Activated CD8-positive, alpha-beta memory T cell treated with anti-CD3 and anti-CD28 coated beads for 36 hours (primary cell): ENCODE measurements around the gene AUTS2. TPM values are rescaled to one million over a fixed set of nuclear protein-coding genes. Genes with fewer than 3 reads are reported as not detected.

Experiments used
- CTCF ChIA-PET: fragments of 350-600 bp; sonication (Branson Sonifier 250); formaldehyde crosslinking; loops from one replicate; lab custom pipeline; 2021; ENCODE audit warnings: antibody characterized with exemption; lab: Charles Lee
- POLR2A ChIA-PET: fragments of 350-600 bp; sonication (Branson Sonifier 250); formaldehyde crosslinking; loops from one replicate; lab custom pipeline; 2021; ENCODE audit warnings: antibody characterized with exemption; lab: Charles Lee
- total RNA-seq, 2 experiments: library from RNA; stranded (reverse); gene quantifications; one replicate each; pipeline ENCODE4 v1.2.3, GENCODE V29; 2021

The AUTS2 gene
- total RNA-seq, 2 experiments from 2014 or later: 3.4 to 3.5 TPM

DNA sequence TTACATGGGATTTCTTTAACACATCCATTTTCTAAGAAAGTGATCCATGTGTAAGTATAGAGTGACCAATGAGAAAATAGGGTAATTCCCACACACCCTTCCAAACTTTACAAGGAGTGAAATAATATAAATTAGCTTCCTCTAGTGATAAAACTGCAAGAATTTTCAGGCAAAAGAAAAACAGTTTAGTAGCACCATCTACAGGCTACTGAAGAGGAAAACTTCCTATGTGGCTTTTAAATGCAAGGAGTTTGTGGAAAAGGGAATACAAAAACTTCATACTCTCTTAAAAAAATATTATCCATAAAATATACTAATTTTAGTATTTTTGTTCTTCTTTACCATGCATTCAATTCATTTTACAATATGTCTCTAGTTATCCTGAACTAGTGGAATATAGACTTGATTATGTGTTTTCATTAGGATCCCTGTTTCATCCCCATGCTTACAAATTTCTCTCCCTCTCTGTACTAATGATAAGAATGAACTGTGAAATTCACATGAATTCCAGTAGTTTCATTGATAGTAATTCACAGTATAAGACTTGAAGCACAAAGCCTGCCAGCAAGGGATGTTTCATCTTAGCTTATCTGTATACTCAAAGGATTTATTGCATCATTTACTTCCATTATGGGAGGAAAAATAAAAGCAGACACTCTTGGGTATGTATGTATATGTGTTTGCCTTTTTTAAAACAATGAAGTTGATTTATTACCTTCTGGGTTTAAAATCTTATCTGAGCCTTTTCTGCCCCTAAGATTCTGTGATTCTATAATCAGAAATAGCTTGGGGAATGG is 442.9 kb downstream of the AUTS2 start:
- POLR2A ChIA-PET: no interaction called here
- CTCF ChIA-PET: no interaction called here

DNA sequence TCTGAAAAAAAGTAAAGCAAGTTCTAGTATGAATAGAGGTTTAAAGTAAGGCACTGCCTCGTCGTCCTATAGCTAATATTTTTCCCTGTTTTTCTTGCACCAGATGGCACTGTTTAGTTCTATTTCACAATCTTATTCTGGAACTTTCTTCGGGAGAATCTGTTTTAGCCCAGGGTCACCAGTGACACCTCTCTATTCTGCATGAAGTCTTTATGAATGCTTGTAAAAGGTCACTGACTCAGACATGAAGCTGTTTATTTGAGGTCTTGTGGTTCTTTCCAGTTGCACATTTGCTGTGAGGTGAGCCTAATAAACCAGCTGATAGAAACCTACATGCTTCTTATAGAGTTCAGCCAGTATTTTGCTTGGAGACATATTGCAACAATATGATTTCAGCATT is 444.3 kb downstream of the AUTS2 start:
- ChIA-PET CTCF (interaction anchor here (0.5 kb wide), 1 partner anchor 739 kb away, joined by 3 read pairs; no protein-coding TSS in a partner anchor), POLR2A (no interaction called here)

DNA sequence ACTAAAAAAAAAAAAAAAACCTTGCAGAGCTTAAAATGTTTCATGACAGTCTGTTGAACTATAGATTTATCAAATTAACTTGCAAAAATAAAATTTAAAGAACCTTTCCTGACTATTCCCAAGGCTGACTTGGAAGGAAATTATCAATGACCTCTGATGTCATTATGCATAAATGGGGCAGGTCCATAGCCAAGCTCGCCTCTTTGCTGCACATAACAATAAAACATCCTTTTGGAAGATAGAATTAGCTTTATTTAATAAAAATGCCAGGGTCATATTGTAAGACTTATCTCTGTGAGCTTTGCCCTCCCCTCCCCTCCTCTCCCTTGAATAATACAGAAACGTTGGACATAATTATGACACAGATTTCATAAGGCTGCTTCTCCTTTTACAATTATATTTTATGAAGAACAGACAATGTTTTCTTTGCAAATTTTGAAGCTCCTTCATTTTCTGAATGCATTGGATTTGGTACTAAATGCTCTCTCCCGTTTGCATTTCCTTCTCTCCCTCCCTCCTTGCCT is 444.8 kb downstream of the AUTS2 start:
- CTCF ChIA-PET: interaction anchor here (0.5 to 0.7 kb wide), 2 partner anchors 738 to 1801 kb away, joined by 3 read pairs; no protein-coding TSS in a partner anchor
- POLR2A ChIA-PET: no interaction called here

DNA sequence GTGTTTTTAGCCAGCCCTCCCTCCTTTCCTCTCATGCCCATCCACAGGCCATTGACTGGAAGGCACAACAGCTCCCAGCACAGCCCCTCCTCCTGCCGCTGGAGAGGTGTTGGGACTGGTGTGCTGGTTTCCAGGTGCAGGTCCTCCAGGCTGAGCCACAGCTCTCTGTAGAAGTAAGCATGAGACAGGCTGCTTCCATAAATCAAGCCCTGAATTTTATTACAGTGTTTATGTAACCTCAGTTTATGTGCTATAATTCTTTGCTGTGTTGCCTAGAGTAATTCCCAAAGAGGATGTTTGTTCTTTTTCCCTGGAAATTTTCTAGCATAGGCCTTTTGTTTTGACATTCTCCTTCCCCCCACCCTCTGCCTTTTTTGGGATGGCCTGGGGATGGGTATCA is 445.8 kb downstream of the AUTS2 start:
- POLR2A ChIA-PET: no interaction called here
- CTCF ChIA-PET: no interaction called here

DNA sequence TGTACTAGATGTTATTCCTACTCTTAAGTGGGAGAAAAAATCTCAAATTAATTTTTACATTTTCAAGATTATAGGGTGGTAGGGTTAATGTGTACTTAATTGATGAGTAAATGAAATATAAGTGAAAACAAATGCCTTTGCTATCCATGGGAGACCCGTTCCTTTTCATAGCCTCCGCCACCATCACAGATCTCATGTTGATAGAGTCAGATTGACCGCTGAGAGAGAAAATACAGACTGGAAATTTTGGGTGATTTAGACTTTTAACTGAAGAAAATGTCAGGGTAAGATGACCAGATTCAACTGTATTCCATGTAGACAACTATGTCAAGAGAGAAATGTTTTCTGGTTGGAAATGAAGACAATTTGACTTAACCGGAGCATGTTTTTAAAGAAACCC is 446.2 kb downstream of the AUTS2 start:
- POLR2A ChIA-PET: no interaction called here
- CTCF ChIA-PET: no interaction called here

DNA sequence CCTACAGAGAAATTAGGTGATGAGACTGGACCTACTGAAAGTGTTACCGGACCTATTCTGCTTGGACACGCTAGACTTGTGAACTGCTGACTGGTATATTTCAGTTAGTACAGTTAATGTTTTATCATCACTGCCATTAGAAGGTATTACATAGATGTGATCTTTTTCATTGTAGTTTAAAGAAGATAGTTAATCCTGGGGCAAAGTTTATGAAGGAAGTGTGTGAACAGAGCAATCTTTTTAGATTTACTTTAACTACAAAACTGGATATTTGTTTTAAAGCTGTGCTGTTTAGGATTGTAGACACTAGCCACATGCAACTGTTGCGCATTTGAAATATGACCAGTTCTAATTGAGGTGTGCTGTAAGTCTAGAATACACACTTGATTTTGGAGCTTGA is 446.7 kb downstream of the AUTS2 start:
- ChIA-PET CTCF (no interaction called here), POLR2A (no interaction called here)

DNA sequence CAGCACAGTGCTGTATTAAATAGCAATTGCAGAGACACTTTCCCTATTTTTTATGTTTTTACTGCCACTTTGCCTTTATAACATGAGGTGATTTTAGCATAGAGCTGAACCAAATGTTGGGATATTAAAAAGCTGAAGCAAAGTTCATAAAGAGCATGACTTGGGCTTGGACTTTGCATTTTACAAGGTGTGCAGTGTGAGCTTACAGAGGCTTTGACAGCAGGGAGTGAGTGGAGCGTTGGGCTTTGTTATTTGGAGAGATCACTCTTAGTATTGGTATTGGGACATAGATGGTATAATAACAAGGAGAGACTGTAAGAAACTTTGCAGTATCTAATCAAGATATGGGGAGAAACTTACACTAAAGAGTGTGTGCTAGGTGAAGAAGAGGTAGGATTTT is 449.1 kb downstream of the AUTS2 start:
- POLR2A ChIA-PET: no interaction called here
- CTCF ChIA-PET: no interaction called here

DNA sequence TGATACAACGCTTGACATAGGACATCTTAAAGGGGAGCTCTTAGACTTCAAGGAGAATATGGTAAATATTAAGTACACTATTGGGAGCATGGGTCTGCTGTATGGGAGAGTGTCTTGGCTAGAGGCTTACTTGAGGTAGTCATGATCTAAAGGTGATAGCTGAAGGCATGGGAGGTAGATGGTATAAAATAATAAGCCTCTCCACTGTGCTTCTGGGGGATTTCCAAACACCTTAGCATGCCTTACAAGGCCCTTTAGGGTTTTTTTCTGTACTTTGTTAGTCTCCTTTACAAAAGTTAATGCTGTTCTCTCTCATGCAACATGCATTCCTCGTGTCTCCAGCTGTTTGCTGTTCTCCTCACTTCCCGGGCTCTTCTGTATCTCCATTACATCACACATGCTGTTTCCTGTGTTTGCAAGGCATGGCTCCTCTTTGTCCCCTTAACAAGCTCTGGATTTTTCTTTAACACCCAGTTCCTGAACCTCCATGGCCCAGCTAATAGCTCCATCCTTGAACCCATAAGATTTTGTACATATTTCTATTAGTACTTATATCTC is 449.7 kb downstream of the AUTS2 start:
- ChIA-PET POLR2A (no interaction called here), CTCF (no interaction called here)

DNA sequence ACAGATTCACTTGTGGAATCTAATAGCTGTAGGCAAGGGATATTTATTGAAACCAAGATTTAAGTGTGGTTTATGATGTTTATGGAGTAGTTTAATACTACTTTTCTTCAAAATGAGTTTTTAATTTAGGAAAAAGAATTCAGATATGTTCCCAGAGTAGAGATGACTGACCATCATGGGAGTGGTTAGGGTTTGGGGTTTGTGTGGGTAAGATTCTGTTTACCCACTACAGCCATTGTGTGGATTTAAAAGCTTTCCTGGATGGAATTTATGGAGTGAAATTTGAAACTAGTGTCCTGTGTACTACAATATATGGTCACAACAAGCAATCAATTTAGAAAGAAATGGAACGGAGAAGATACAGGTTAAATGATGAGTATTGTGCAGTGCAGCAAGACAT is 453.5 kb downstream of the AUTS2 start:
- CTCF ChIA-PET: interaction anchor here (0.6 kb wide), 1 partner anchor 393 kb away, joined by 3 read pairs; no protein-coding TSS in a partner anchor
- POLR2A ChIA-PET: no interaction called here

DNA sequence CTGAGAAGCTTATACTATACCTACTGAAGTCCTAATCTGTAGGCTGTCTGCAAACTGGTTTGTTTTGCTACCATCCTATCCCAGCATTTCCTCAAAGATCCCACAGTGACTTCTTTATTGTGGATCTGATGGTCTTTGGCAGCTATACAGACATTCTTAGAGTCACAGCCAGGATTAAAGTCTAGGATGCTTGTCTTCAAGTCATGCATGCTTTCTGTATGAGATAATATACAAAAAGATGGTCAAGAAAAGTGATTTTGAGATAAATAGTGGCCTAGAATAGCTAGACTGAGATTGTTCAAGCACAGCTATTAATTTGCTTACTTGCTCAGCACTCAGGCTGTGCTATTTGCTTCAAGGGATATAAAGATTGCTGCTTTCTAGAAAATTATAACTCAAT is 454.4 kb downstream of the AUTS2 start:
- POLR2A ChIA-PET: no interaction called here
- CTCF ChIA-PET: no interaction called here

DNA sequence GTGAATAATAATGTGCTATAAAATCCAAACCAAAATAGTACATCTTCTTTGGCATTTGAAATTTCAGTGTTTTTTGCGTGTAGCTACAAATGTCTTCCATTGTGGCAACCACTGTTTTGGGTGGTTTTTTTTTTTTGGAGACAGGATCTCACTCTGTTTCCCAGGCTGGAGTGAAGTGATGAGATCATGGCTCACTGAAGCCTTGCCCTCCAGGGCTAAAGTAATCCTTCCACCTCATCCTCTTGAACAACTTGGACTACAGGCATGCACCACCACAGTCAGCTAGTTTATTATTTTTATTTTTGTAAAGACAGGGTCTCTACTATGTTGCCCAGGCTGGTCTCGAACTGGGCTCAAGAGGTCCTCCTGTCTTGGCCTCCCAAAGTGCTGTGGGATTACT is 455.1 kb downstream of the AUTS2 start:
- ChIA-PET CTCF (no interaction called here), POLR2A (no interaction called here)

DNA sequence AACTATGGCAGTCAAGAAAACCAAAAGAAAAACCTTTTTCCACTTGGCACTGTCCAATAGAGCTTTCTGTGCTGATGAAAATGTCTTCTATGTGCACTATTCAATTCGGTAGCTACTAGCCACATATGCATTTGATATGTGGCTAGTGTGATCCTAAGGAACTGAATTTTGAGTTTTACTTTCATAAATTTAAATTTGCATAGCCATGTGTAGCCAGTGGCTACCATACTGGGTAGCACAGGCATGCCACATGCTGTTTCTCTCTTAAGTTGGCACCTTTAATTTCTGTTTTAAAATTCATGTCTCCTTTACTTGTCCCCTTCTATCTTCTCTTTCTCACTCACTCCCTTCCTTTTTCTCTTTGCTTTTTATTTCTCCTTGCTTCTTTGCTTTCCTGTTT is 455.7 kb downstream of the AUTS2 start:
- CTCF ChIA-PET: no interaction called here
- POLR2A ChIA-PET: no interaction called here

DNA sequence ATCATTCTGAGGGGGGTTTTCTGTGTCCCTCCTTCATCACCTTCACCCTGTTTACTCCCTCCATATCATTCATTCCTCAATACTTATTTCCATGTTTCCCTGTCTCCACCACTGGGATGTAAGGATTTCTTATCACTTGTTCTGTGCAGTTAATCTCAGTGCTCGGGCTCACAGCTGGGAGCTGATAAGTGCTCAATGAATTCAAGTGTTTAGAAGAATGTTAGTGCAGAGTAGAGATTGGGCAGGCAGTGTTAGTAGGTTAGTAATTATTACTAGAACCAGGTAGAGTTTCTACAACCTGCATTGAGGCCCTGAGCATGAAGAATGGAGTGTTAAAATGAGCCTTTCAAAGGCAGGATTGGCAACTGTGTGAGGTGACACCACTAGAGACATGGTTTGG is 458.1 kb downstream of the AUTS2 start:
- CTCF ChIA-PET: no interaction called here
- POLR2A ChIA-PET: no interaction called here

DNA sequence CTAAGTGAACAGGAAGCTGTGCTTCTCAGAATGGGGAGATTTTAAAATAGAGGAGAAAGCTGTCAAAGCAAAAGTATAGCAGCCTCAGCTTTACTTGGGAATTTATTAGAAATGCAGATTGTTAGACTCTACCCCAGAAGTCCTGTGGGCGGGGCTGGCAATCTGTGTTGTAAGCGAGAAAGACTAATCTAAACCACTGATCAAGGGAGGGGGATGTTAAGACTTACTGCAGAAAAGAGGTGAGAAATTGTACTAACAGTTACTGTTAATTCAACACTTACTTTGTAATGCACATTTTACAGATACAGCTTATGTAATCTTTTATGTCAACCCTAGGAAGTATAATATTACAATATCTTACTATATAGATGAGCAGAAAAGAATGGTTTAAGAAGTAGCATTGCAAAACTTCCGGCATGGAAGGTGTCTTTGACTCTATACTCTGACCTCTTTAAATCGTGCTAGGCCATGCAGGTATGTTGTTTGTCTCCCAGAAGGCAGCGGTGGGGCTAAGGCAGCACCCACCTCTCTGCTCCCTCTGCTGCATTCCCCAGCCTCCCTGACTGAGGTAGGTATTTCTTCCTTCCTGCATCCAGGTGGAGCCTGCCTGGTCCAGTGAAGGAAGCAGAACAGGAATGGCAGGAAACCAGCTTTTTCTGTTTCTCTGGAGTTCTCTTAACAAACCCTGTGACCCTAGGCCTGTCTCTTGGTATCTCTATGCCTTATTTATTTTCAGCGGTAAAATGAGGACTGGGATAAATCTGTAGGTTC is 462.2 kb downstream of the AUTS2 start:
- ChIA-PET CTCF (no interaction called here), POLR2A (no interaction called here)

DNA sequence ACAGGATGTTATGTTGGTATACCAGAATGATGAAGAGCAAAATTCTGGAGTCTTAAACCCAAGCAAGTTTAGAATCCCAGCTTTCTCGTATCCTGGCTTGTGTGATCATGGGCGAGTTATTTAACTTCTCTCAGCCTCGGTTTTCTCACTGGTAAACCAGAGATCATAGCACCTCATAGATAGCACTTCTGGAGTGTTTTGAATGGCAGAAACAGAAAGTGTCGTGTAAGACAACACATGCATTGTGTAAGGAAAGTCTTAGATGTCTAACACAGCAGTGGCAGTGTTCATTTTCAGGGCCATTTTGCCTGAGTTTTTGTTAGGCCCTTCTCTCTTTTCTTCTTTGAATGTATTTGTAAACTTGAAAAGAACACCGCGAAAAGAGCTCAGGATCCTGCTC is 465.1 kb downstream of the AUTS2 start:
- POLR2A ChIA-PET: no interaction called here
- CTCF ChIA-PET: no interaction called here

DNA sequence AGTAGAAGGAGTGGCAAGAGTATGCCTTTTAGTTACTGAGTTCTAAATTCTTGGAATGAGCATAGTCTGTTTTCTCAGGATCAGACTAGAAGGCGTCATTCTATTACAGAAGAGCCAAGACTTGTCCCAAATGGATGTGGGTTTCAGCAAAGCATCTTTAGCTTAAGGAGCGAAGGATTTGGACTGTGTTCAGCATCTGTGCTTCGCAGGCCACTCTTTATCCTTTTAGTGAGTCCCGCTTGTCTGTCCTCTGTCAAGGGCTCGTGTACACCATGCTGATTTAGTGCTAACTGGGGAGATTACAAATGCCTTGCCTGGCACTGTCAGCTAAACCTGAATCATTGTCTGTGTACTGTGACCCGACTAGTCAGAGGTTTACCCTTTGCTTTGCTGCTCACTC is 465.7 kb downstream of the AUTS2 start:
- ChIA-PET CTCF (no interaction called here), POLR2A (no interaction called here)

DNA sequence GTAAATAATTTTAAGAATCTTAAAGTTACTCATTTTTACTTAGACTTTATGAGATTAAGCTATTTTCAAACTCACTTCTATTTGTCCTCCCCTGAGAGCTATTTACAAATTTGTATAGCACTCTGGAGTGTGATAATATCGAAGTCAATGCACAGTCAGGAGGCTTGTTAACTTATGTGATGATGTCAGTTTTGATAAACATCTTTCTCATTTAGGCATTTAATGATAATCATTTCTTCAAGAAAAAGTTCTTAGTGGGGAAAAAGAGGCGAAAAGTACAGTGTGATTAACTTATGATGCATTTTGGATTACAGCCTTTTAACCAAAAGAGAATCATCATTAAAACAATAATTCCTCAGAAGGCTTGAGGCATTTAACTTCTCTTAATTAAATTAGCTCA is 468.6 kb downstream of the AUTS2 start:
- CTCF ChIA-PET: interaction anchor here (1.4 kb wide), 1 partner anchor 9 kb away, joined by 4 read pairs; no protein-coding TSS in a partner anchor
- POLR2A ChIA-PET: no interaction called here

DNA sequence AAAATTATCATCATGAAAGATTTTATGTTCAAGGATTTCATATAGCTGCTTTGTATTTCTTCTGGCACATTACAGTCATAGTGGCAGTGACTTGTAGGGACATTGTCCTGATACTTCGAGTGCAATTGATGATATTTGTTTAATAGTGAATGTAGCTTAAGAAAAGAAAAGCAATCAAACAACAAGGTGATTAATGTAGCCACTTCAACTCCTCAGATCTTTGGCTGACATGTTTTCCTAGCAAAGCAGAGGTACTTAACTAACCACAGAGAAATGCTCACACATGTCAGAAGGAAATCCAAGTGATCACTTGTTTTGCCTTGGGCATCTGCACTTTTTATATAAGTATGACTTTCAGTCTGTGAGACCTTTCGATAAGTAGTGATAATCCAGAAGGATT is 470.3 kb downstream of the AUTS2 start:
- ChIA-PET POLR2A (no interaction called here), CTCF (no interaction called here)

DNA sequence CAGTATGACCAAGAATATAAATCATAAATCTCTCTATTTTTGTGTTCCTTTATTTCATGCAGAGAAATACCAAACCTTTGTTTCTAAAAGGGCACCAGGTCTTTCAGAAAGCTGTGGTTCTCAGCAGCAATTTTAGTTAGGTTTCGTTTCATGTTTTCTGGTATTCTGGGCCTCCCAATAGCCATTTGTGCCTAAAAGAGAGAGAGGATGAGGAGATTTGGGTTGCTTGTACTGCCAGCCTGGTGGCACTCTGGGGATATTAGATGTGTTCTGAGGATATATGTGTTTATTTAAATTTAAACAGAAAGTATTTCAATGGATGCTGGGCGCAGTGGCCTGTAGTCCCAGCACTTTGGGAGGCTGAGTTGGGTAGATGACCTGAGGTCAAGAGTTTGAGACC is 471.7 kb downstream of the AUTS2 start:
- POLR2A ChIA-PET: no interaction called here

DNA sequence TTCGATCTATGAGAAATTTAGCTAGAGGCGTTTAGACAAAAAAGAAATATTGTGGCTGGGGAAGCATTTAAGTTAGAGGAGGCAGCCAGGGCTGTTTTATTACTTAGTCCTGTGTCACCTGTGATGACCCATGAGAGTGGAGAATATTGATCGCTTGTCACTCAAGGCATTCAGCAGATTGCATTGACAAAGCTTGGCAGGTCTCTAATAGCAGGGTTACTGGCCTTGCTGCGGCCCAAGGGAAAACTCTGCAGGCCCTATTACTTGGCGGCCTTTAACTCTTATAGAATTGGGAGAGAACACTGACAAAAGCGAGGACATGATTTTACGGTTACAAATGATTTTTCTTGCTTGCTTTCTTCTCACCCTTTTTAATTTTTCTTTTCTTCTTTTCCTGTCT is 473.5 kb downstream of the AUTS2 start:
- POLR2A ChIA-PET: no interaction called here
- CTCF ChIA-PET: no interaction called here

More for the DNA sequence above, 471.7 kb downstream of the AUTS2 start:
- CTCF ChIA-PET: no interaction called here
